Vagina (tissue), 2 donors: ENCODE results near the gene SLC35B2.

Source experiments
- POLR2A ChIP-seq, 2 donors: fragments of 450-650 bp; IDR thresholded peaks; one replicate each; pipeline ENCODE4 v1.6.1; 2017; ENCODE audit warnings: antibody characterized with exemption in 2 of 2, mild to moderate bottlenecking in 2 of 2, moderate library complexity in 2 of 2
- POLR2AphosphoS5 ChIP-seq, 2 donors: sonication (generic); formaldehyde crosslinking; IDR thresholded peaks; one replicate each; pipeline ENCODE4 v1.9.0; 2017; ENCODE audit warnings: antibody characterized with exemption in 2 of 2, mild to moderate bottlenecking in 2 of 2, low read depth in 1 of 2; ENCODE audit not compliant: insufficient read depth in 1 of 2
- TF ChIP-seq, protein P1 (sequence below), 3 experiments: fragments of 450-650 bp in 2 of 3; fragments of 200-600 bp in 1 of 3; sonication (generic) in 1 of 3; IDR thresholded peaks; one replicate each; pipeline ENCODE4 v1.5.1; 2017 to 2019; ENCODE audit warnings: antibody characterized with exemption in 3 of 3, mild to moderate bottlenecking in 2 of 3, moderate library complexity in 2 of 3

DNA sequence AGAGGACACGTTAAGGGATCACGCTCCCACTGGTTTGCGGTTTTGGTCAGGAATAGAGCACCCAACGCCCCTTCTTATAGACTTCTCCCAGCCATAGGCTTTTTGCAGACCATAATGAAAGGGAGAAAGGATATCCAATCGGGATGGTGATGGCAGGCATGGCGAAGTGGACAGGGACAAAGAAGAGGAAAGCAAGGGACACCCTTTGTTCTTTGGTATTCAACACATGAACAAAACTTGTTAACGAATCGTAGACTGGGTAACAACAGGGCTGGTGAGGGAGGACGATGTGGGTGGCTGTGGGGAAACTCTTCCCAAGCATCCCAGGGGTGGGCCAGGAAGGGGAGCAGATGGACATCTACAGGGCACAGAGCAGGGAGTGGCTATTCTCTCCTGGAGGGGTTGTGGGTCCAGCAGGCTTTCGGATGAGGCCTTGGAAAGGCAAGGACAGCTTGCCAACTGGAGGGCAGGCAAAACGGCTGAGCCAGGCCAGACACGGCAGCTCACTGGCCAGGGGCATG, 11.9 kb downstream of the SLC35B2 start:
- TF ChIP-seq, protein P1, sequence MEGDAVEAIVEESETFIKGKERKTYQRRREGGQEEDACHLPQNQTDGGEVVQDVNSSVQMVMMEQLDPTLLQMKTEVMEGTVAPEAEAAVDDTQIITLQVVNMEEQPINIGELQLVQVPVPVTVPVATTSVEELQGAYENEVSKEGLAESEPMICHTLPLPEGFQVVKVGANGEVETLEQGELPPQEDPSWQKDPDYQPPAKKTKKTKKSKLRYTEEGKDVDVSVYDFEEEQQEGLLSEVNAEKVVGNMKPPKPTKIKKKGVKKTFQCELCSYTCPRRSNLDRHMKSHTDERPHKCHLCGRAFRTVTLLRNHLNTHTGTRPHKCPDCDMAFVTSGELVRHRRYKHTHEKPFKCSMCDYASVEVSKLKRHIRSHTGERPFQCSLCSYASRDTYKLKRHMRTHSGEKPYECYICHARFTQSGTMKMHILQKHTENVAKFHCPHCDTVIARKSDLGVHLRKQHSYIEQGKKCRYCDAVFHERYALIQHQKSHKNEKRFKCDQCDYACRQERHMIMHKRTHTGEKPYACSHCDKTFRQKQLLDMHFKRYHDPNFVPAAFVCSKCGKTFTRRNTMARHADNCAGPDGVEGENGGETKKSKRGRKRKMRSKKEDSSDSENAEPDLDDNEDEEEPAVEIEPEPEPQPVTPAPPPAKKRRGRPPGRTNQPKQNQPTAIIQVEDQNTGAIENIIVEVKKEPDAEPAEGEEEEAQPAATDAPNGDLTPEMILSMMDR (IDR thresholded peaks at IDR 0.05): no peak
- TF ChIP-seq POLR2A (IDR thresholded peaks at IDR 0.05): no peak
- TF ChIP-seq POLR2AphosphoS5 (IDR thresholded peaks at IDR 0.05; ENCODE audit: insufficient read depth in 1 of 2, low read depth in 1 of 2): no peak
